ENCODE results near the gene PDLIM4.

DNA sequence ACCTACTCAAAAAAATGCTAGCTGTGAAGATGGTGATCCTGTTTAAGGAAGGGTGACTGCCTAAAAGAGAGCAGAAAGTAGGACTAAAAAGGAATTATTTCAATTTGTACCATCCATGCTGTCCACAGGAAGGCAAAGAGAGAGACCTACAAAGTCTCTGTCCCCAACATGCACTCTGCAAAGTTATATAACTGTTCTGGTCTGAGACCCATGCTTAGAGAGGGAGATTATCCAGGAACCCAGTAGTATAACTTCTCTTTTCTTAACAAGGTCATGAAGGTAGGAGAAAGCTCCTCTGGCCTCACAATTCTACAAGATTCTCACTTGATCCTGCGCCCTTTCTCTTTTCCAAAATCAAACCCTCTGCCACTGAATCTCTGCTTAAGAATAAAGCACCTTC lies 62.5 kb downstream of the PDLIM4 start:
- TF ChIP-seq POLR2A (IDR thresholded peaks at IDR 0.05; ENCODE audit: low read length), result no peak
- no peak for TF ChIP-seq ZC3H11A (IDR thresholded peaks at IDR 0.05)
- no peak for TF ChIP-seq RNF2 (IDR thresholded peaks at IDR 0.05; ENCODE audit: borderline replicate concordance, low read depth)

All from A549 (cell line).